Measurements from ENCODE around the gene REPS2. TPM values are rescaled to one million over a fixed set of nuclear protein-coding genes. Genes with fewer than 3 reads are reported as not detected.

REPS2 gene
- total and polyA plus RNA-seq, 2 experiments from 2014 or later: 1.2 to 4.4 TPM

- Histone ChIP-seq H3K36me3 (ENCODE audit: insufficient read depth) (no peaks in the 10 kb centered on the region), H3K79me2 (replicated peaks; ENCODE audit: insufficient read depth) (no peaks in the 10 kb centered on the region), H4K20me1 (replicated peaks; ENCODE audit: insufficient read depth) (no peaks in the 10 kb centered on the region), H3K27me3 (ENCODE audit: insufficient read depth) (no peaks in the 10 kb centered on the region), H3K4me2 (no peak overlapping the region), H3K27ac (ENCODE audit: low read depth) (no peak overlapping the region), H3F3A (replicated peaks; ENCODE audit: low read depth) (no peaks in the 10 kb centered on the region), H3K4me3 (no peak overlapping the region), H3K4me1 (ENCODE audit: insufficient read depth) (no peaks in the 10 kb centered on the region), H3K9me2 (ENCODE audit: insufficient read depth) (no peaks in the 10 kb centered on the region), H2AFZ (no peak overlapping the region)
- H3K4me1 Mint-ChIP-seq: no peaks in the 10 kb centered on the region
- no peak overlapping the region for H3K27ac Mint-ChIP-seq
- H3K4me3 Mint-ChIP-seq: no peak overlapping the region
- H3K9me3 Mint-ChIP-seq: no peaks in the 10 kb centered on the region
- no peaks in the 10 kb centered on the region for H3K36me3 Mint-ChIP-seq (ENCODE audit: low read depth)
- ATAC-seq (no peak), DNase-seq (ENCODE audit: low spot score) (no peak)
- no peaks in the 10 kb centered on the region for H3K27me3 Mint-ChIP-seq (ENCODE audit: insufficient read depth, low read depth, poor library complexity)
- TF ChIP-seq JUNB (IDR thresholded peaks at IDR 0.05; ENCODE audit: unreplicated experiment) (no peak), EZH2phosphoT487 (IDR thresholded peaks at IDR 0.05; ENCODE audit: unreplicated experiment) (no peak), ETS1 (IDR thresholded peaks at IDR 0.05) (no peak), ZNF331 (CRISPR knock-in tag; IDR thresholded peaks at IDR 0.05; ENCODE audit: low read depth) (no peak), CREB1 (CRISPR knock-in tag; IDR thresholded peaks at IDR 0.05; ENCODE audit: low read depth) (no peak), NANOG (IDR thresholded peaks at IDR 0.05; ENCODE audit: borderline replicate concordance) (no peak), STAT1 (IDR thresholded peaks at IDR 0.05; ENCODE audit: unreplicated experiment) (no peak), EZH2 (IDR thresholded peaks at IDR 0.05; ENCODE audit: low read depth, unreplicated experiment) (no peak), POLR2AphosphoS5 (IDR thresholded peaks at IDR 0.05; ENCODE audit: low read depth) (no peak), ZNF114 (CRISPR knock-in tag; IDR thresholded peaks at IDR 0.05) (no peak), CTCF (conservative IDR thresholded peaks at IDR 0.05; ENCODE audit: low read depth in 2 of 2) (no peak)
- TF ChIP-seq, protein P1, sequence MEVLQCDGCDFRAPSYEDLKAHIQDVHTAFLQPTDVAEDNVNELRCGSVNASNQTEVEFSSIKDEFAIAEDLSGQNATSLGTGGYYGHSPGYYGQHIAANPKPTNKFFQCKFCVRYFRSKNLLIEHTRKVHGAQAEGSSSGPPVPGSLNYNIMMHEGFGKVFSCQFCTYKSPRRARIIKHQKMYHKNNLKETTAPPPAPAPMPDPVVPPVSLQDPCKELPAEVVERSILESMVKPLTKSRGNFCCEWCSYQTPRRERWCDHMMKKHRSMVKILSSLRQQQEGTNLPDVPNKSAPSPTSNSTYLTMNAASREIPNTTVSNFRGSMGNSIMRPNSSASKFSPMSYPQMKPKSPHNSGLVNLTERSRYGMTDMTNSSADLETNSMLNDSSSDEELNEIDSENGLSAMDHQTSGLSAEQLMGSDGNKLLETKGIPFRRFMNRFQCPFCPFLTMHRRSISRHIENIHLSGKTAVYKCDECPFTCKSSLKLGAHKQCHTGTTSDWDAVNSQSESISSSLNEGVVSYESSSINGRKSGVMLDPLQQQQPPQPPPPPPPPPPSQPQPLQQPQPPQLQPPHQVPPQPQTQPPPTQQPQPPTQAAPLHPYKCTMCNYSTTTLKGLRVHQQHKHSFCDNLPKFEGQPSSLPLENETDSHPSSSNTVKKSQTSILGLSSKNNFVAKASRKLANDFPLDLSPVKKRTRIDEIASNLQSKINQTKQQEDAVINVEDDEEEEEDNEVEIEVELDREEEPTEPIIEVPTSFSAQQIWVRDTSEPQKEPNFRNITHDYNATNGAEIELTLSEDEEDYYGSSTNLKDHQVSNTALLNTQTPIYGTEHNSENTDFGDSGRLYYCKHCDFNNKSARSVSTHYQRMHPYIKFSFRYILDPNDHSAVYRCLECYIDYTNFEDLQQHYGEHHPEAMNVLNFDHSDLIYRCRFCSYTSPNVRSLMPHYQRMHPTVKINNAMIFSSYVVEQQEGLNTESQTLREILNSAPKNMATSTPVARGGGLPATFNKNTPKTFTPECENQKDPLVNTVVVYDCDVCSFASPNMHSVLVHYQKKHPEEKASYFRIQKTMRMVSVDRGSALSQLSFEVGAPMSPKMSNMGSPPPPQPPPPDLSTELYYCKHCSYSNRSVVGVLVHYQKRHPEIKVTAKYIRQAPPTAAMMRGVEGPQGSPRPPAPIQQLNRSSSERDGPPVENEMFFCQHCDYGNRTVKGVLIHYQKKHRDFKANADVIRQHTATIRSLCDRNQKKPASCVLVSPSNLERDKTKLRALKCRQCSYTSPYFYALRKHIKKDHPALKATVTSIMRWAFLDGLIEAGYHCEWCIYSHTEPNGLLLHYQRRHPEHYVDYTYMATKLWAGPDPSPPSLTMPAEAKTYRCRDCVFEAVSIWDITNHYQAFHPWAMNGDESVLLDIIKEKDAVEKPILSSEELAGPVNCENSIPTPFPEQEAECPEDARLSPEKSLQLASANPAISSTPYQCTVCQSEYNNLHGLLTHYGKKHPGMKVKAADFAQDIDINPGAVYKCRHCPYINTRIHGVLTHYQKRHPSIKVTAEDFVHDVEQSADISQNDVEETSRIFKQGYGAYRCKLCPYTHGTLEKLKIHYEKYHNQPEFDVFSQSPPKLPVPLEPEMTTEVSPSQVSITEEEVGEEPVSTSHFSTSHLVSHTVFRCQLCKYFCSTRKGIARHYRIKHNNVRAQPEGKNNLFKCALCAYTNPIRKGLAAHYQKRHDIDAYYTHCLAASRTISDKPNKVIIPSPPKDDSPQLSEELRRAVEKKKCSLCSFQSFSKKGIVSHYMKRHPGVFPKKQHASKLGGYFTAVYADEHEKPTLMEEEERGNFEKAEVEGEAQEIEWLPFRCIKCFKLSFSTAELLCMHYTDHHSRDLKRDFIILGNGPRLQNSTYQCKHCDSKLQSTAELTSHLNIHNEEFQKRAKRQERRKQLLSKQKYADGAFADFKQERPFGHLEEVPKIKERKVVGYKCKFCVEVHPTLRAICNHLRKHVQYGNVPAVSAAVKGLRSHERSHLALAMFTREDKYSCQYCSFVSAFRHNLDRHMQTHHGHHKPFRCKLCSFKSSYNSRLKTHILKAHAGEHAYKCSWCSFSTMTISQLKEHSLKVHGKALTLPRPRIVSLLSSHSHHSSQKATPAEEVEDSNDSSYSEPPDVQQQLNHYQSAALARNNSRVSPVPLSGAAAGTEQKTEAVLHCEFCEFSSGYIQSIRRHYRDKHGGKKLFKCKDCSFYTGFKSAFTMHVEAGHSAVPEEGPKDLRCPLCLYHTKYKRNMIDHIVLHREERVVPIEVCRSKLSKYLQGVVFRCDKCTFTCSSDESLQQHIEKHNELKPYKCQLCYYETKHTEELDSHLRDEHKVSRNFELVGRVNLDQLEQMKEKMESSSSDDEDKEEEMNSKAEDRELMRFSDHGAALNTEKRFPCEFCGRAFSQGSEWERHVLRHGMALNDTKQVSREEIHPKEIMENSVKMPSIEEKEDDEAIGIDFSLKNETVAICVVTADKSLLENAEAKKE (CRISPR knock-in tag; IDR thresholded peaks at IDR 0.05): no peak
- TF ChIP-seq, protein P2, sequence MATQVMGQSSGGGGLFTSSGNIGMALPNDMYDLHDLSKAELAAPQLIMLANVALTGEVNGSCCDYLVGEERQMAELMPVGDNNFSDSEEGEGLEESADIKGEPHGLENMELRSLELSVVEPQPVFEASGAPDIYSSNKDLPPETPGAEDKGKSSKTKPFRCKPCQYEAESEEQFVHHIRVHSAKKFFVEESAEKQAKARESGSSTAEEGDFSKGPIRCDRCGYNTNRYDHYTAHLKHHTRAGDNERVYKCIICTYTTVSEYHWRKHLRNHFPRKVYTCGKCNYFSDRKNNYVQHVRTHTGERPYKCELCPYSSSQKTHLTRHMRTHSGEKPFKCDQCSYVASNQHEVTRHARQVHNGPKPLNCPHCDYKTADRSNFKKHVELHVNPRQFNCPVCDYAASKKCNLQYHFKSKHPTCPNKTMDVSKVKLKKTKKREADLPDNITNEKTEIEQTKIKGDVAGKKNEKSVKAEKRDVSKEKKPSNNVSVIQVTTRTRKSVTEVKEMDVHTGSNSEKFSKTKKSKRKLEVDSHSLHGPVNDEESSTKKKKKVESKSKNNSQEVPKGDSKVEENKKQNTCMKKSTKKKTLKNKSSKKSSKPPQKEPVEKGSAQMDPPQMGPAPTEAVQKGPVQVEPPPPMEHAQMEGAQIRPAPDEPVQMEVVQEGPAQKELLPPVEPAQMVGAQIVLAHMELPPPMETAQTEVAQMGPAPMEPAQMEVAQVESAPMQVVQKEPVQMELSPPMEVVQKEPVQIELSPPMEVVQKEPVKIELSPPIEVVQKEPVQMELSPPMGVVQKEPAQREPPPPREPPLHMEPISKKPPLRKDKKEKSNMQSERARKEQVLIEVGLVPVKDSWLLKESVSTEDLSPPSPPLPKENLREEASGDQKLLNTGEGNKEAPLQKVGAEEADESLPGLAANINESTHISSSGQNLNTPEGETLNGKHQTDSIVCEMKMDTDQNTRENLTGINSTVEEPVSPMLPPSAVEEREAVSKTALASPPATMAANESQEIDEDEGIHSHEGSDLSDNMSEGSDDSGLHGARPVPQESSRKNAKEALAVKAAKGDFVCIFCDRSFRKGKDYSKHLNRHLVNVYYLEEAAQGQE (IDR thresholded peaks at IDR 0.05; ENCODE audit: unreplicated experiment): no peak
These were observed 29.3 kb upstream of the REPS2 start for GRCh38 chrX:16917120-16917519.

Data from GM23338 (cell line).